Measurements from ENCODE around the gene MXD1. TPM values are rescaled to one million over a fixed set of nuclear protein-coding genes. Genes with fewer than 3 reads are reported as not detected.

MXD1 gene
- total and polyA plus RNA-seq, 2 donors (not counting 1 experiment from before 2014, with no cell fraction given), result 16.0 to 20.6 TPM

DNA sequence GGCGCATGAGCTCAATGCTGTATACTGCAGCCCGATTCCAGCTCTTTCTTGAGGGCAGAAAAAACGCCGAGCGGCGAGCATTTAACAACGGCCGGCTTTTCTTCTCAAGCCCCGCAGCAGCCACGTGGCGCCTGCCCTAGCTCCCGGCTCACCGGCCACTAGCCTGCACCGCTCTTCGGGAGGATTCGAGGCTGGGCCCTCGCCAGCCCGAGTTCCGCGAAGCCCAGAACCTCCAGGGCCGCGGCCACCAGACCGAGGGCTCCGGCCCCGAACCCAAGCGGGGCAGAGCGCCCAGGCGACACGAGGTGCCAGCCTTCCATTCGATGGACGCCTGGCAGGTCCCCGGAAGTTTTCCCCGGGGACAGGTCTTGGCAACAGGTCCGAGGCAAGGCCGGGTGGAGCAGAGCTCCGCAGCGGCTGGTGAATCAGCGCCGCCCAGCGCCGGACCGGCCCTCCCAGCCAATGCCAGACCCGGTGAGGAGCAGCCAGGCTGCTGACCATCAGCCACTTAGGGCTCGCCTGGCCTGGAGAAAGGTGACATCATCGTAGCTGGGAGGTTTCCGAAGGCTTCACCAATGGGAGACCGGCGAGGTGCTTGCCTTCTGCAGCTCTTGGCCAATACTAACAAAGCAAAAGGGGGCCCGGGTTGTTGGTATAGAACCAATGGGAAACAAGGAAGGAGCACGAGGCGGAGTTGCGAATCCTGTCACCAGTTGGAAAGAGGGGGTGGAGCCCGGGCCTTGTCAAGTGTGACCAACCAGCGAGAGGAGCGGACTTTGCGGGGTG, 552 bp upstream of the MXD1 start:
- peak; percentile 100 for DNase-seq
- H3K9me3 Mint-ChIP-seq (ENCODE audit: insufficient read depth), result no peaks in the 10 kb centered on the region
- WGBS (ENCODE audit: insufficient coverage), result under 1% methylated on average over 56 of the region's 56 CpGs
- Histone ChIP-seq H3K4me3 (ENCODE audit: control extremely low read depth in 1 of 5, extremely low read depth in 1 of 5, insufficient read depth in 1 of 5, low read depth in 2 of 5, low read length in 4 of 5) (peak overlapping the region; percentile 63 to 94 (median 80)), H3K9ac (ENCODE audit: low read length) (peak overlapping the region; percentile 81), H3K36me3 (replicated peaks in 1 of 2; ENCODE audit: control extremely low read depth in 1 of 2, control insufficient read depth in 1 of 2, extremely low read depth in 1 of 2, insufficient read depth in 2 of 2, low read length in 1 of 2) (peaks cover 1 to 21% of the 10 kb centered on the region in 2 experiments), H3K27ac (ENCODE audit: low read length in 2 of 2) (peak overlapping the region; percentile 93 to 97), H3K79me2 (ENCODE audit: control insufficient read depth, insufficient read depth, low read length) (peaks cover 14% of the 10 kb centered on the region), H3K27me3 (replicated peaks in 1 of 4; ENCODE audit: control extremely low read depth in 1 of 4, control insufficient read depth in 3 of 4, insufficient read depth in 4 of 4, low read length in 3 of 4) (no peaks in the 10 kb centered on the region), H3K4me1 (ENCODE audit: control insufficient read depth in 2 of 2, insufficient read depth in 2 of 2, low read length in 2 of 2) (peaks cover 18% of the 10 kb centered on the region in 2 donors), H3K9me3 (ENCODE audit: control extremely low read depth in 1 of 3, control insufficient read depth in 2 of 3, insufficient read depth in 1 of 3, low read length in 2 of 3) (no peaks in the 10 kb centered on the region), H3K4me2 (replicated peaks; ENCODE audit: low read depth, low read length, poor library complexity, severe bottlenecking) (peak overlapping the region; percentile 87), H4K20me1 (ENCODE audit: control insufficient read depth, insufficient read depth, low read length, poor library complexity, severe bottlenecking) (no peaks in the 10 kb centered on the region), H2AFZ (ENCODE audit: insufficient read depth, low read depth, low read length, poor library complexity, severe bottlenecking) (peak overlapping the region; percentile 87)
- ATAC-seq (ENCODE audit: low read depth), result peak; percentile 89
- ChIA-PET POLR2A (interaction anchor here (0.7 to 3.1 kb wide), 22 partner anchors 12 to 388 kb away, joined by 3 to 60 read pairs (median 6); partner anchors contain the start of genes C2orf42, FAM136A, PCBP1 and PCYOX1), CTCF (interaction anchor here (0.7 to 6.8 kb wide), 30 partner anchors 11 to 388 kb away, joined by 3 to 131 read pairs (median 4); partner anchors contain the start of genes C2orf42, FAM136A, PCBP1 and PCYOX1)
- H3K4me3 Mint-ChIP-seq, result peak overlapping the region; percentile 82
- H3K27ac Mint-ChIP-seq, result peak overlapping the region; percentile 79
- intact Hi-C loops (cut with micrococcal nuclease), result loop anchor here (1.0 to 2.0 kb wide), 9 partner anchors 12 to 528 kb away; partner anchors contain the start of genes C2orf42, GFPT1, SNRPG and TIA1
- TF ChIP-seq EZH2 (IDR thresholded peaks at IDR 0.05; ENCODE audit: borderline replicate concordance, insufficient read depth, low read depth, low read length, poor library complexity, severe bottlenecking), result no peak
- TF ChIP-seq, protein P1, sequence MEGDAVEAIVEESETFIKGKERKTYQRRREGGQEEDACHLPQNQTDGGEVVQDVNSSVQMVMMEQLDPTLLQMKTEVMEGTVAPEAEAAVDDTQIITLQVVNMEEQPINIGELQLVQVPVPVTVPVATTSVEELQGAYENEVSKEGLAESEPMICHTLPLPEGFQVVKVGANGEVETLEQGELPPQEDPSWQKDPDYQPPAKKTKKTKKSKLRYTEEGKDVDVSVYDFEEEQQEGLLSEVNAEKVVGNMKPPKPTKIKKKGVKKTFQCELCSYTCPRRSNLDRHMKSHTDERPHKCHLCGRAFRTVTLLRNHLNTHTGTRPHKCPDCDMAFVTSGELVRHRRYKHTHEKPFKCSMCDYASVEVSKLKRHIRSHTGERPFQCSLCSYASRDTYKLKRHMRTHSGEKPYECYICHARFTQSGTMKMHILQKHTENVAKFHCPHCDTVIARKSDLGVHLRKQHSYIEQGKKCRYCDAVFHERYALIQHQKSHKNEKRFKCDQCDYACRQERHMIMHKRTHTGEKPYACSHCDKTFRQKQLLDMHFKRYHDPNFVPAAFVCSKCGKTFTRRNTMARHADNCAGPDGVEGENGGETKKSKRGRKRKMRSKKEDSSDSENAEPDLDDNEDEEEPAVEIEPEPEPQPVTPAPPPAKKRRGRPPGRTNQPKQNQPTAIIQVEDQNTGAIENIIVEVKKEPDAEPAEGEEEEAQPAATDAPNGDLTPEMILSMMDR (IDR thresholded peaks at IDR 0.05), result no peak
- H3K4me1 Mint-ChIP-seq, result peaks cover 29% of the 10 kb centered on the region
- no peaks in the 10 kb centered on the region for H3K27me3 Mint-ChIP-seq
